H1 (cell line): ENCODE data around the gene PRSS36. TPM values are rescaled to one million over a fixed set of nuclear protein-coding genes. Genes with fewer than 3 reads are reported as not detected.

Source experiments
- CTCF ChIA-PET: fragments of 300-600 bp; sonication (Branson Sonifier 250); formaldehyde crosslinking; loops from one replicate; lab custom pipeline; 2021; ENCODE audit not compliant: partially characterized antibody; lab: Charles Lee
- POLR2A ChIA-PET: fragments of 300-600 bp; sonication (Branson Sonifier 250); formaldehyde crosslinking; loops from one replicate; lab custom pipeline; 2021; ENCODE audit warnings: inconsistent platforms; ENCODE audit not compliant: partially characterized antibody; lab: Charles Lee
- DNase-seq, 2 experiments: peaks; one replicate each; pipeline versions ENCODE4 v3.0.0 to v3.0.0-alpha.2; 2010 to 2022; ENCODE audit warnings: low spot score in 2 of 2, low read depth in 1 of 2, mixed read lengths in 1 of 2
- FAIRE-seq: peaks from 2 replicates; lab custom pipeline; 2011; peaks lifted over from hg19 to GRCh38; lab: Jason Lieb, UNC
- H2AFZ ChIP-seq: 2 replicates; pipeline ENCODE4 v1.8.1; 2012; ENCODE audit warnings: low read length, inconsistent platforms
- H2AK5ac ChIP-seq: 2 replicates; pipeline ENCODE4 v1.6.1; 2013; ENCODE audit warnings: low read depth, low read length
- H2BK120ac ChIP-seq: replicated peaks from 2 replicates; pipeline ENCODE3; 2013; ENCODE audit warnings: low read depth, low read length, inconsistent platforms
- H2BK12ac ChIP-seq: 2 replicates; pipeline ENCODE4 v1.6.1; 2013; ENCODE audit warnings: low read depth, low read length
- H2BK15ac ChIP-seq: 2 replicates; pipeline ENCODE4 v1.6.1; 2013; ENCODE audit warnings: low read length
- H2BK20ac ChIP-seq: 2 replicates; pipeline ENCODE4 v1.6.1; 2013; ENCODE audit warnings: low read length
- H2BK5ac ChIP-seq: 2 replicates; pipeline ENCODE4 v1.6.1; 2013; ENCODE audit warnings: low read depth, low read length
- H3K14ac ChIP-seq: 2 replicates; pipeline ENCODE4 v1.6.1; 2013; ENCODE audit warnings: inconsistent platforms; ENCODE audit not compliant: insufficient read length
- H3K18ac ChIP-seq: 2 replicates; pipeline ENCODE4 v1.6.1; 2013; ENCODE audit warnings: low read length; ENCODE audit errors: extremely low read depth
- H3K23ac ChIP-seq: 2 replicates; pipeline ENCODE4 v1.6.1; 2013; ENCODE audit warnings: inconsistent platforms; ENCODE audit not compliant: insufficient read length
- H3K23me2 ChIP-seq: 2 replicates; pipeline ENCODE4 v1.6.1; 2013; ENCODE audit warnings: low read depth, low read length
- H3K27ac ChIP-seq: 2 replicates; pipeline ENCODE4 v1.6.1; 2011; ENCODE audit warnings: low read depth, low read length, inconsistent platforms
- H3K27me3 ChIP-seq, 4 experiments: replicated peaks in 1 of 4; 1 replicate in 1 of 4; 2 replicates in 3 of 4; pipeline versions ENCODE4 v1.6.1 to v1.8.1; 2011 to 2013; ENCODE audit warnings: low read length in 3 of 4, mild to moderate bottlenecking in 3 of 4, inconsistent platforms in 2 of 4, mixed read lengths in 2 of 4, moderate library complexity in 1 of 4; ENCODE audit not compliant: control insufficient read depth in 3 of 4, insufficient read depth in 3 of 4; ENCODE audit errors: extremely low read depth in 1 of 4
- H3K36me3 ChIP-seq, 4 experiments: 2 replicates each; pipeline versions ENCODE4 v1.6.1 to v1.8.1; 2011 to 2013; ENCODE audit warnings: mild to moderate bottlenecking in 4 of 4, low read length in 3 of 4, moderate library complexity in 2 of 4, control low read depth in 1 of 4, inconsistent platforms in 1 of 4; ENCODE audit not compliant: insufficient read depth in 4 of 4, control insufficient read depth in 2 of 4
- H3K4ac ChIP-seq: replicated peaks from 2 replicates; pipeline ENCODE3; 2013; ENCODE audit warnings: low read length, low read depth, mixed read lengths, inconsistent platforms; ENCODE audit not compliant: insufficient read length
- H3K4me1 ChIP-seq, 4 experiments: replicated peaks in 1 of 4; 1 replicate in 1 of 4; 2 replicates in 3 of 4; pipeline versions ENCODE4 v1.6.1 to v1.8.1; 2011 to 2013; ENCODE audit warnings: low read length in 3 of 4, inconsistent platforms in 2 of 4, mixed read lengths in 1 of 4; ENCODE audit not compliant: insufficient read depth in 4 of 4, control insufficient read depth in 3 of 4
- H3K4me2 ChIP-seq, 2 experiments: 2 replicates each; pipeline versions ENCODE4 v1.6.1 to v1.8.1; 2011 to 2013; ENCODE audit warnings: low read depth in 2 of 2, low read length in 2 of 2, control low read depth in 1 of 2, inconsistent platforms in 1 of 2, mild to moderate bottlenecking in 1 of 2; ENCODE audit not compliant: insufficient read depth in 1 of 2
- H3K4me3 ChIP-seq, 4 experiments: fragments of 200-600, 300-600 bp in 1 of 4; sonication (generic), shearing (Covaris generic), sonication (Bioruptor Twin) in 1 of 4; 2 replicates each; pipeline versions ENCODE4 v1.5.1 to v1.8.1; 2011 to 2016; ENCODE audit warnings: low read length in 4 of 4, low read depth in 3 of 4, control low read depth in 2 of 4, inconsistent platforms in 2 of 4, mild to moderate bottlenecking in 2 of 4, mixed read lengths in 1 of 4, moderate library complexity in 1 of 4; ENCODE audit not compliant: insufficient read depth in 2 of 4; ENCODE audit errors: extremely low read depth in 1 of 4
- H3K56ac ChIP-seq: replicated peaks from 2 replicates; pipeline ENCODE3; 2013; ENCODE audit warnings: low read depth, mild to moderate bottlenecking, mixed read lengths, low read length, inconsistent platforms; ENCODE audit not compliant: insufficient read length
- H3K79me1 ChIP-seq: 2 replicates; pipeline ENCODE4 v1.6.1; 2013; ENCODE audit warnings: low read depth, low read length, control low read depth
- H3K79me2 ChIP-seq, 2 experiments: 2 replicates each; pipeline versions ENCODE4 v1.6.1 to v1.8.1; 2012 to 2013; ENCODE audit warnings: low read length in 2 of 2, mild to moderate bottlenecking in 2 of 2, inconsistent platforms in 1 of 2; ENCODE audit not compliant: insufficient read depth in 2 of 2, control insufficient read depth in 1 of 2
- H3K9ac ChIP-seq, 4 experiments: replicated peaks in 1 of 4; 1 replicate in 1 of 4; 2 replicates in 3 of 4; pipeline versions ENCODE4 v1.6.1 to v1.8.1; 2011 to 2013; ENCODE audit warnings: low read depth in 3 of 4, low read length in 3 of 4, control low read depth in 2 of 4, mild to moderate bottlenecking in 2 of 4, moderate library complexity in 2 of 4, inconsistent platforms in 1 of 4; ENCODE audit errors: extremely low read depth in 1 of 4
- H3K9me3 ChIP-seq, 2 experiments: 2 replicates each; pipeline versions ENCODE4 v1.6.1 to v1.8.1; 2012 to 2013; ENCODE audit warnings: mild to moderate bottlenecking in 2 of 2, moderate library complexity in 2 of 2, control low read depth in 1 of 2, inconsistent platforms in 1 of 2, low read depth in 1 of 2, low read length in 1 of 2, mixed read lengths in 1 of 2; ENCODE audit not compliant: insufficient read depth in 2 of 2
- H4K20me1 ChIP-seq, 2 experiments: replicated peaks in 1 of 2; 2 replicates each; pipeline versions ENCODE3 to v1.8.1; 2011 to 2013; ENCODE audit warnings: inconsistent platforms in 2 of 2, low read length in 2 of 2, mild to moderate bottlenecking in 1 of 2; ENCODE audit not compliant: insufficient read depth in 2 of 2, control insufficient read depth in 1 of 2
- H4K5ac ChIP-seq: 2 replicates; pipeline ENCODE4 v1.6.1; 2013; ENCODE audit warnings: low read length, low read depth, mixed read lengths, inconsistent platforms; ENCODE audit not compliant: insufficient read length
- H4K8ac ChIP-seq: 2 replicates; pipeline ENCODE4 v1.8.0; 2013; ENCODE audit warnings: mild to moderate bottlenecking, moderate library complexity, low read length, inconsistent platforms; ENCODE audit not compliant: insufficient read depth; ENCODE audit errors: extremely low read depth
- H4K91ac ChIP-seq: replicated peaks from 2 replicates; pipeline ENCODE3; 2013; ENCODE audit warnings: low read length, mixed read lengths, inconsistent platforms; ENCODE audit not compliant: insufficient read length
- BCL11A ChIP-seq, 2 experiments: IDR thresholded peaks; one replicate each; pipeline ENCODE4 v1.6.1; 2011; ENCODE audit warnings: low read depth in 2 of 2, low read length in 2 of 2, mild to moderate bottlenecking in 2 of 2
- BRCA1 ChIP-seq: IDR thresholded peaks from 2 replicates; pipeline ENCODE4 v1.6.1; 2012; ENCODE audit warnings: low read depth, low read length, improper control_type of control experiment
- CBX5 ChIP-seq: fragments of 300-800, 300-1000 bp; sonication (generic); IDR thresholded peaks from 2 replicates; pipeline ENCODE4 v1.7.1; 2016; ENCODE audit warnings: antibody characterized with exemption, low read length, low read depth
- CHD1 ChIP-seq: IDR thresholded peaks from 2 replicates; pipeline ENCODE4 v1.6.1; 2012; ENCODE audit warnings: low read depth, low read length, improper control_type of control experiment
- CHD2 ChIP-seq: IDR thresholded peaks from 2 replicates; pipeline ENCODE4 v1.6.1; 2012; ENCODE audit warnings: low read length, improper control_type of control experiment
- CREB1 ChIP-seq: IDR thresholded peaks from 2 replicates; pipeline ENCODE4 v1.6.1; 2012; ENCODE audit warnings: inconsistent platforms
- GTF2F1 ChIP-seq: IDR thresholded peaks from 2 replicates; pipeline ENCODE4 v1.6.1; 2012; ENCODE audit warnings: low read depth, low read length, improper control_type of control experiment, borderline replicate concordance
- NANOG ChIP-seq: IDR thresholded peaks from 2 replicates; pipeline ENCODE4 v1.6.1; 2011; ENCODE audit warnings: low read length, low read depth, mild to moderate bottlenecking, inconsistent platforms; ENCODE audit not compliant: insufficient read depth, poor library complexity, severe bottlenecking
- RBBP5 ChIP-seq: IDR thresholded peaks from 2 replicates; pipeline ENCODE4 v1.7.1; 2012; ENCODE audit warnings: low read depth, mild to moderate bottlenecking, inconsistent platforms, low read length, moderate library complexity, borderline replicate concordance
- SAP30 ChIP-seq: fragments of 300-600 bp; sonication (generic); IDR thresholded peaks from 2 replicates; pipeline ENCODE4 v1.7.1; 2012; ENCODE audit warnings: low read length, moderate library complexity, mild to moderate bottlenecking, inconsistent platforms; ENCODE audit not compliant: insufficient read depth, insufficient replicate concordance
- SRF ChIP-seq: IDR thresholded peaks from 2 replicates; pipeline ENCODE4 v1.6.1; 2011; ENCODE audit warnings: mild to moderate bottlenecking, low read depth, low read length, moderate library complexity
- WGBS, 2 experiments: shearing (Covaris generic) in 1 of 2; methylation state at CpG; one replicate each; pipeline versions ENCODE4 v1.1.6 to v1.1.7; 2013 to 2015; ENCODE audit warnings: low lambda C conversion rate in 2 of 2, mixed read lengths in 2 of 2, inconsistent platforms in 1 of 2, low coverage in 1 of 2, missing lambda C conversion rate in 1 of 2; ENCODE audit not compliant: insufficient replicate concordance in 2 of 2, insufficient coverage in 1 of 2, insufficient read length in 1 of 2; ENCODE audit errors: extremely low coverage in 1 of 2, missing lambda C conversion rate in 1 of 2; 5-methylcytosine and 5-hydroxymethylcytosine counted together
- polyA plus RNA-seq, 7 experiments: library from polyadenylated mRNA; depleted of rRNA in 3 of 7; stranded (reverse) in 5 of 7; unstranded in 2 of 7; fragments of >200 nt in 5 of 7; fragments of 200-250 nt in 2 of 7; gene quantifications; 1 replicate in 5 of 7; 2 replicates in 1 of 7; 4 replicates in 1 of 7; pipeline versions ENCODE4 v1.2.1 to v1.2.3, GENCODE V29; 2011 to 2013; ENCODE audit warnings: missing spikeins in 2 of 7, mixed read lengths in 2 of 7
- total RNA-seq: library from RNA; stranded (reverse); fragmentation: NEBNext Ultra II Directional; extraction: Animal tissue kit (Norgen Biotek cat#: 25700); gene quantifications from 2 replicates; pipeline ENCODE4 v1.2.1, GENCODE V29; 2021

PRSS36 gene
- total and polyA plus RNA-seq, 2 of the 8 experiments (the other 6 are each of a cell fraction or from before 2014, with no cell fraction given) = 1.3 to 1.9 TPM

GRCh38 chr16:31179747-31180459 is 30.0 kb upstream of the PRSS36 start, which contains the start of gene FUS:
Gene FUS, plus strand, starts transcription at chr16:31180139. Its CDS starts 76 bp downstream, at chr16:31180215.
- Histone ChIP-seq H3K18ac (peak within 1 kb of the TSS; percentile 89), H2BK15ac (peak within 1 kb of the TSS; percentile 97; the same call in 1 of the 2 replicates), H3K79me1 (peaks cover 8% of the 10 kb centered on the region), H3K27me3 (no peaks in the 10 kb centered on the region), H2BK12ac (peak within 1 kb of the TSS; percentile 99), H3K27ac (peak within 1 kb of the TSS; percentile 99), H2AK5ac (peak within 1 kb of the TSS; percentile 32; the same call in 1 of the 2 replicates), H2BK20ac (0 out of 2 replicates have a peak within 1 kb of the TSS, but pooled peaks have one; percentile 67), H3K79me2 (peaks cover 38 to 54% of the 10 kb centered on the region in 2 experiments), H4K20me1 (peaks cover 30 to 32% of the 10 kb centered on the region in 2 experiments), H3K56ac (peak within 1 kb of the TSS; percentile 99), H3K9me3 (no peaks in the 10 kb centered on the region), H3K23me2 (peaks cover 14% of the 10 kb centered on the region; the same call in 1 of the 2 replicates), H4K8ac (peak within 1 kb of the TSS; percentile 100), H3K4me2 (peak within 1 kb of the TSS; percentile 92 to 93), H3K36me3 (peaks cover 18 to 33% (median 26%) of the 10 kb centered on the region in 4 experiments), H4K91ac (peak within 1 kb of the TSS; percentile 99), H4K5ac (peak within 1 kb of the TSS; percentile 84), H3K14ac (peak within 1 kb of the TSS; percentile 96), H3K4me1 (peaks cover 0 to 7% (median 2%) of the 10 kb centered on the region in 4 experiments; a peak in 5 of 7 replicates), H3K23ac (no peak within 1 kb of the TSS), H2AFZ (no peak within 1 kb of the TSS; the same call in 1 of the 2 replicates), H2BK5ac (peak within 1 kb of the TSS; percentile 100), H3K4me3 (peak within 1 kb of the TSS; percentile 69 to 96 (median 86)), H3K9ac (peak within 1 kb of the TSS; percentile 95 to 99 (median 99)), H3K4ac (peak within 1 kb of the TSS; percentile 99), H2BK120ac (peak within 1 kb of the TSS; percentile 99)
- no peak for FAIRE-seq
- CTCF ChIA-PET = interaction anchor here (0.9 kb wide), 1 partner anchor 48 kb away, joined by 4 read pairs; no protein-coding TSS in a partner anchor
- peak in 1 of 2 experiments; percentile 94 for DNase-seq
- 1% methylated on average over 60 of the region's 69 CpGs; no CpG with 5 or more reads in 1 of the 2 experiments for WGBS, 2 experiments
- POLR2A ChIA-PET = interaction anchor here (0.5 to 6.5 kb wide), 71 partner anchors 6 to 534 kb away, joined by 3 to 272 read pairs (median 5); partner anchors contain the start of genes ARMC5, COX6A2, HSD3B7 and KAT8
- peak; percentile 96 for TF ChIP-seq GTF2F1
- no peak; the same call in 1 of the 2 replicates for TF ChIP-seq CHD2
- TF ChIP-seq BRCA1 = 0 out of 2 replicates have a peak, but pooled peaks have one; percentile 18
- peak; percentile 49; the same call in 1 of the 2 replicates for TF ChIP-seq CREB1
- TF ChIP-seq RBBP5 = no peak; the same call in 1 of the 2 replicates
- no peak for TF ChIP-seq NANOG
- peak; percentile 98 for TF ChIP-seq CHD1
- no peak for TF ChIP-seq BCL11A (IDR thresholded peaks at IDR 0.05; ENCODE audit: low read depth in 2 of 2, low read length in 2 of 2)
- no peak for TF ChIP-seq SAP30
- no peak for TF ChIP-seq CBX5
- no peak for TF ChIP-seq SRF
